ENCODE results near the gene PI4KA. TPM values are rescaled to one million over a fixed set of nuclear protein-coding genes. Genes with fewer than 3 reads are reported as not detected.
"Not testable (repeated sequence)": the region's sequence is repeated elsewhere in the genome, so short reads cannot be mapped to it uniquely, and the experiment has no call there.

Gene PI4KA
- total RNA-seq, 2 experiments from 2014 or later, result 55.0 to 63.7 TPM

GRCh38 chr22:20781272-20781990, 77.2 kb downstream of the PI4KA start:
- Mint-ChIP-seq H3K27me3 (ENCODE audit: low read depth) (no peaks in the 10 kb centered on the region), H3K9me3 (no peaks in the 10 kb centered on the region), H3K4me3 (no peak overlapping the region), H3K4me1 (ENCODE audit: low read depth) (peaks cover 11% of the 10 kb centered on the region), H3K36me3 (ENCODE audit: low read depth) (peaks cover 1% of the 10 kb centered on the region), H3K27ac (no peak overlapping the region)
- CTCF ChIA-PET, result interaction anchor here (0.6 kb wide), 1 partner anchor 93 kb away, joined by 3 read pairs; no protein-coding TSS in a partner anchor
- peak; percentile 37 for DNase-seq
- intact Hi-C loops (cut with micrococcal nuclease), result no loop called here

DNA sequence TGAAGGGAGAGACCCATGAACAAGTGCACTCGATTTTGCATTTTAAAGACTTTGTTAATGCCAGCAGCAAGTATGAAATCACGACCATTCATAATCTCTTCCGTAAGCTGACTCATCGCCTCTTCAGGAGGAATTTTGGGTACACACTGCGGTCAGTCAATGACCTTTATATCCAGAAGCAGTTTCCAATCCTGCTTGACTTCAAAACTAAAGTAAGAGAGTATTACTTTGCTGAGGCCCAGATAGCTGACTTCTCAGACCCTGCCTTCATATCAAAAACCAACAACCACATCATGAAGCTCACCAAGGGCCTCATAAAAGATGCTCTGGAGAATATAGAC, 78.8 kb downstream of the PI4KA start:
- no peak overlapping the region for H3K4me3 Mint-ChIP-seq
- H3K27me3 Mint-ChIP-seq (ENCODE audit: low read depth), result no peaks in the 10 kb centered on the region
- H3K36me3 Mint-ChIP-seq (ENCODE audit: low read depth), result peaks cover 1% of the 10 kb centered on the region
- CTCF ChIA-PET, result interaction anchor here (0.6 kb wide), 1 partner anchor 9 kb away, joined by 3 read pairs; no protein-coding TSS in a partner anchor
- H3K27ac Mint-ChIP-seq, result no peak overlapping the region
- intact Hi-C loops (cut with micrococcal nuclease), result no loop called here
- no peaks in the 10 kb centered on the region for H3K9me3 Mint-ChIP-seq
- peaks cover 11% of the 10 kb centered on the region for H3K4me1 Mint-ChIP-seq (ENCODE audit: low read depth)
- no peak for DNase-seq

GRCh38 chr22:20779014-20779817, 79.4 kb downstream of the PI4KA start:
- CTCF ChIA-PET, result interaction anchor here (0.6 kb wide), 1 partner anchor 9 kb away, joined by 3 read pairs; no protein-coding TSS in a partner anchor
- Mint-ChIP-seq H3K4me3 (no peak overlapping the region), H3K4me1 (ENCODE audit: low read depth) (peaks cover 7% of the 10 kb centered on the region), H3K27me3 (ENCODE audit: low read depth) (no peaks in the 10 kb centered on the region), H3K9me3 (no peaks in the 10 kb centered on the region), H3K27ac (no peak overlapping the region), H3K36me3 (ENCODE audit: low read depth) (peaks cover 1% of the 10 kb centered on the region)
- intact Hi-C loops (cut with micrococcal nuclease), result no loop called here
- DNase-seq, result no peak

GRCh38 chr22:20777420-20778177, 81.0 kb downstream of the PI4KA start:
- peaks cover 7% of the 10 kb centered on the region for H3K4me1 Mint-ChIP-seq (ENCODE audit: low read depth)
- no peak overlapping the region for H3K4me3 Mint-ChIP-seq
- peak overlapping the region; percentile 41 for H3K27ac Mint-ChIP-seq
- peak; percentile 18 for DNase-seq
- CTCF ChIA-PET, result no interaction called here
- no peaks in the 10 kb centered on the region for H3K9me3 Mint-ChIP-seq
- H3K27me3 Mint-ChIP-seq (ENCODE audit: low read depth), result no peaks in the 10 kb centered on the region
- intact Hi-C loops (cut with micrococcal nuclease), result no loop called here
- H3K36me3 Mint-ChIP-seq (ENCODE audit: low read depth), result peaks cover 1% of the 10 kb centered on the region

GRCh38 chr22:20776624-20777405, 81.8 kb downstream of the PI4KA start:
- H3K4me3 Mint-ChIP-seq, result no peak overlapping the region
- no peaks in the 10 kb centered on the region for H3K27me3 Mint-ChIP-seq (ENCODE audit: low read depth)
- H3K27ac Mint-ChIP-seq, result no peak overlapping the region
- peaks cover 7% of the 10 kb centered on the region for H3K4me1 Mint-ChIP-seq (ENCODE audit: low read depth)
- CTCF ChIA-PET, result no interaction called here
- H3K9me3 Mint-ChIP-seq, result no peaks in the 10 kb centered on the region
- intact Hi-C loops (cut with micrococcal nuclease), result no loop called here
- H3K36me3 Mint-ChIP-seq (ENCODE audit: low read depth), result peaks cover 1% of the 10 kb centered on the region
- DNase-seq, result no peak

- H3K9me3 Mint-ChIP-seq, result no peaks in the 10 kb centered on the region
- DNase-seq, result no peak
- intact Hi-C loops (cut with micrococcal nuclease), result no loop called here
- H3K27ac Mint-ChIP-seq, result no peak overlapping the region
- CTCF ChIA-PET, result no interaction called here
- H3K36me3 Mint-ChIP-seq (ENCODE audit: low read depth), result peaks cover 3% of the 10 kb centered on the region
- H3K4me1 Mint-ChIP-seq (ENCODE audit: low read depth), result peaks cover 2% of the 10 kb centered on the region
- no peaks in the 10 kb centered on the region for H3K27me3 Mint-ChIP-seq (ENCODE audit: low read depth)
- no peak overlapping the region for H3K4me3 Mint-ChIP-seq
These were observed 83.2 kb downstream of the PI4KA start for GRCh38 chr22:20775342-20775895.

- Mint-ChIP-seq H3K36me3 (ENCODE audit: low read depth) (peaks cover 3% of the 10 kb centered on the region), H3K27ac (no peak overlapping the region)
These were observed 83.7 kb downstream of the PI4KA start for GRCh38 chr22:20774882-20775281.

DNA sequence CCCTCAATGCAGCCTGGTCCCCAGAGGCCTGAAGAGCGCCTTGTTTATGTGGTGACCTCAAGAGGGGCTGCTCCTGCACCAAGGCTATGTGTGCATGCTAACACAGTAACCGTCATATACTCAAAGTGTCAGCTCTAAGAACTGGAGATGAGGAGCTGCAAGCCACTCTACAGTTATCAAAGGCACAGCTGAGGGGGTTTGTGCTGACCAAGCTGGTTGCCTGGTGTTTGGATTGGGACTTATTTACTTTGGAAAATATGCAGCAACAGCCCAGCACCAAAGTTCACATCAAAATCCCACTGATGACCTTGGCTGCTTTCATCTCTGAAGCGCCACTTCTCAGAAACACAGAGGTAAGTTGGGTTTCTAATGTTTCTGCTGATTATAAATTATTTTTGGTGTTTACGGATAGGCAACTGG, 84.8 kb downstream of the PI4KA start, which contains the start of gene SERPIND1:
SERPIND1 (plus strand) TSS at position 321 of the 420 bp plus-strand sequence. CDS start 5,200 bp downstream, outside the sequence.
- no peak for DNase-seq
- Mint-ChIP-seq H3K9me3 (no peaks in the 10 kb centered on the region), H3K36me3 (ENCODE audit: low read depth) (peaks cover 3% of the 10 kb centered on the region), H3K27ac (no peak within 1 kb of the TSS), H3K27me3 (ENCODE audit: low read depth) (no peaks in the 10 kb centered on the region), H3K4me3 (no peak within 1 kb of the TSS), H3K4me1 (ENCODE audit: low read depth) (peaks cover 2% of the 10 kb centered on the region)
- CTCF ChIA-PET, result interaction anchor here (0.7 to 1.7 kb wide), 3 partner anchors 10 to 1412 kb away, joined by 3 to 6 read pairs (median 4); no protein-coding TSS in a partner anchor
- intact Hi-C loops (cut with micrococcal nuclease), result no loop called here

More at GRCh38 chr22:20774882-20775281, 83.7 kb downstream of the PI4KA start:
- CTCF ChIA-PET, result interaction anchor here (1.7 kb wide), 1 partner anchor 9 kb away, joined by 6 read pairs; no protein-coding TSS in a partner anchor
- H3K9me3 Mint-ChIP-seq, result no peaks in the 10 kb centered on the region
- H3K4me1 Mint-ChIP-seq (ENCODE audit: low read depth), result peaks cover 2% of the 10 kb centered on the region
- no peak overlapping the region for H3K4me3 Mint-ChIP-seq
- intact Hi-C loops (cut with micrococcal nuclease), result no loop called here
- H3K27me3 Mint-ChIP-seq (ENCODE audit: low read depth), result no peaks in the 10 kb centered on the region
- DNase-seq, result no peak

DNA sequence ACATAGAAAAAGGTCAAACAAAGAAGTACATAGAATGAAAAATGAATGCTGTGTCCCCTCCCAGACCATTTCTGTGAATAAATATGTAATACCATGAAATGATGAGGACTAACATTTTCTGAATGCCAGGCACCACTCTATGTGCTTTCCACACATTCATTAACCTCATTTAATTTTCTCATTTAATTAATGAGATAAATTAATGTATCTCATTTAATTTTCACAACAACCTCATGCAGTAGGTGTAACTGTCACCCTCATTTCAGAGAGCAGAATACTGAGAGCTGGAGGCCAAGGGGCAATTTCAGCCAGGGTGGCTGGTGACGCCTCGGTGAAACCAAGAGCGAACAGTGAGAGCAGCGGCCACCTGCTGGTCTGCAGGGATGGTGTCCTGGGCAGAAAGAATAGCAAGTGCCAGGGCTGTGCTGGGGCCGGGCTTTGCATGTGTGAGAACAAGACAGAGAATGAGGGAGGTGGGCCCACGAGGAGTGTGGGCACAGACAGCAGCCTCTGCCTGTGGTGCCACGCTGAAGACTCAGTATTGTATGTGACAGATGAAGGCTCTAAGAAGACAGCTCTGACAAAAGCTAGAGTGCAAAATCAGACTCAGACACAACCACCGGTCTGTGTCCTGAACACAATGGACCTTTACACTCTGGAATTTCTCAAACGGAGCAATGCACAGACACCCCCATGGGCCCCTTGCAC, 86.5 kb downstream of the PI4KA start:
- Mint-ChIP-seq H3K27ac (no peak overlapping the region), H3K4me1 (ENCODE audit: low read depth) (no peaks in the 10 kb centered on the region)

DNA sequence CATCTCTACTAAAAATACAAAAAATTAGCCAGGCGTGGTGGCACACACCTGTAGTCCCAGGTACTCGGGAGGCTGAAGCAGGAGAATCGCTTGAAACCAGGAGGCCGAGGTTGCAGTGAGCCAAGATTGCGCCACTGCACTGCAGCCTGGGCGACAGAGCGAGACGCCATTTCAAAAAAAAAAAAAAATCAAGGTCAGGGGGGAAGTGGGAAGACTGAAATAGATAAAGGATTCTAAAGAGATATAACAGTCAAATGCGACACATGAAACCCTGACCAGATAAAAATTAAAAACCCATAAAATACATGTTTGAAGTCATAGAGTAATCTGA, 89.2 kb downstream of the PI4KA start:
- H3K9me3 Mint-ChIP-seq; H3K4me3 Mint-ChIP-seq; DNase-seq; intact Hi-C loops (cut with micrococcal nuclease); H3K27me3 Mint-ChIP-seq (ENCODE audit: low read depth); H3K4me1 Mint-ChIP-seq (ENCODE audit: low read depth); H3K27ac Mint-ChIP-seq; CTCF ChIA-PET: not testable (repeated sequence)
- H3K36me3 Mint-ChIP-seq (ENCODE audit: low read depth), result peaks cover 12% of the 10 kb centered on the region

More for the DNA sequence above, 86.5 kb downstream of the PI4KA start:
- Mint-ChIP-seq H3K27me3 (ENCODE audit: low read depth) (no peaks in the 10 kb centered on the region), H3K9me3 (no peaks in the 10 kb centered on the region), H3K4me3 (no peak overlapping the region), H3K36me3 (ENCODE audit: low read depth) (peaks cover 2% of the 10 kb centered on the region)
- CTCF ChIA-PET, result interaction anchor here (1.0 kb wide), 1 partner anchor 67 kb away, joined by 3 read pairs; no protein-coding TSS in a partner anchor
- DNase-seq, result no peak
- intact Hi-C loops (cut with micrococcal nuclease), result no loop called here

- CTCF ChIA-PET, result no interaction called here
- Mint-ChIP-seq H3K27me3 (ENCODE audit: low read depth) (no peaks in the 10 kb centered on the region), H3K4me3 (no peak overlapping the region), H3K4me1 (ENCODE audit: low read depth) (no peaks in the 10 kb centered on the region), H3K36me3 (ENCODE audit: low read depth) (peaks cover 19% of the 10 kb centered on the region), H3K27ac (no peak overlapping the region), H3K9me3 (no peaks in the 10 kb centered on the region)
- DNase-seq, result no peak
- intact Hi-C loops (cut with micrococcal nuclease), result no loop called here
These were observed 92.1 kb downstream of the PI4KA start for GRCh38 chr22:20766530-20766929.
